ENCODE results near the gene CR1L.

The CR1L gene

GRCh38 chr1:207751790-207752455, 107.0 kb downstream of the CR1L start, which contains the start of gene CD46:
TSS of gene CD46 (plus strand) at chr1:207752054. CDS start at chr1:207752213, 159 bp downstream.
- H3K9ac ChIP-seq (ENCODE audit: low read length in 5 of 5), result peak within 1 kb of the TSS; percentile 71 to 96 (median 92)
- peaks cover 11 to 58% (median 45%) of the 10 kb centered on the region in 5 donors for H3K4me1 ChIP-seq (ENCODE audit: control insufficient read depth in 5 of 5, insufficient read depth in 5 of 5, low read length in 5 of 5)
- peaks cover 0 to 2% (median 0%) of the 10 kb centered on the region in 5 donors for H3K36me3 ChIP-seq (ENCODE audit: control insufficient read depth in 5 of 5, insufficient read depth in 5 of 5, low read length in 5 of 5)
- H3K27me3 ChIP-seq (ENCODE audit: control insufficient read depth in 5 of 5, insufficient read depth in 4 of 5, low read length in 5 of 5), result no peaks in the 10 kb centered on the region
- no peaks in the 10 kb centered on the region for H3K9me3 ChIP-seq (ENCODE audit: control insufficient read depth in 5 of 5, low read length in 5 of 5)
- peak within 1 kb of the TSS; percentile 89 to 98 (median 91) for H3K4me3 ChIP-seq (ENCODE audit: low read depth in 1 of 5, low read length in 5 of 5)
- H3K27ac ChIP-seq (ENCODE audit: low read depth, low read length), result peak within 1 kb of the TSS; percentile 98

- H3K4me1 ChIP-seq (ENCODE audit: control insufficient read depth in 5 of 5, insufficient read depth in 5 of 5, low read length in 5 of 5), result peaks cover 11 to 58% (median 45%) of the 10 kb centered on the region in 5 donors
- H3K9me3 ChIP-seq (ENCODE audit: control insufficient read depth in 5 of 5, low read length in 5 of 5), result no peaks in the 10 kb centered on the region
- H3K9ac ChIP-seq (ENCODE audit: low read length in 5 of 5), result peak overlapping the region; percentile 29 to 96 (median 92)
- H3K36me3 ChIP-seq (ENCODE audit: control insufficient read depth in 5 of 5, insufficient read depth in 5 of 5, low read length in 5 of 5), result peaks cover 0 to 8% (median 1%) of the 10 kb centered on the region in 5 donors
- H3K27me3 ChIP-seq (ENCODE audit: control insufficient read depth in 5 of 5, insufficient read depth in 4 of 5, low read length in 5 of 5), result no peaks in the 10 kb centered on the region
- H3K4me3 ChIP-seq (ENCODE audit: low read depth in 1 of 5, low read length in 5 of 5), result peak overlapping the region; percentile 89 to 98 (median 91)
- peak overlapping the region; percentile 98 for H3K27ac ChIP-seq (ENCODE audit: low read depth, low read length)
Measured at GRCh38 chr1:207752456-207752998, 107.6 kb downstream of the CR1L start.

- no peaks in the 10 kb centered on the region for H3K27me3 ChIP-seq (ENCODE audit: control insufficient read depth in 5 of 5, insufficient read depth in 4 of 5, low read length in 5 of 5)
- H3K36me3 ChIP-seq (ENCODE audit: control insufficient read depth in 5 of 5, insufficient read depth in 5 of 5, low read length in 5 of 5), result peaks cover 9 to 18% (median 12%) of the 10 kb centered on the region in 5 donors
- H3K9ac ChIP-seq (ENCODE audit: low read length in 5 of 5), result peak overlapping the region in 3 of 5 donors; percentile 30 to 92 (median 64)
- H3K9me3 ChIP-seq (ENCODE audit: control insufficient read depth in 5 of 5, low read length in 5 of 5), result no peaks in the 10 kb centered on the region
- H3K4me3 ChIP-seq (ENCODE audit: low read depth in 1 of 5, low read length in 5 of 5), result peak overlapping the region; percentile 89 to 98 (median 91)
- H3K4me1 ChIP-seq (ENCODE audit: control insufficient read depth in 5 of 5, insufficient read depth in 5 of 5, low read length in 5 of 5), result peaks cover 11 to 58% (median 47%) of the 10 kb centered on the region in 5 donors
- H3K27ac ChIP-seq (ENCODE audit: low read depth, low read length), result peak overlapping the region; percentile 98
Measured at GRCh38 chr1:207753611-207754010, 108.7 kb downstream of the CR1L start.

GRCh38 chr1:207754011-207754410, 109.1 kb downstream of the CR1L start:
- H3K9me3 ChIP-seq (ENCODE audit: control insufficient read depth in 5 of 5, low read length in 5 of 5), result no peaks in the 10 kb centered on the region
- H3K27ac ChIP-seq (ENCODE audit: low read depth, low read length), result peak overlapping the region; percentile 98
- peak overlapping the region in 3 of 5 donors; percentile 30 to 92 (median 64) for H3K9ac ChIP-seq (ENCODE audit: low read length in 5 of 5)
- peaks cover 11 to 58% (median 47%) of the 10 kb centered on the region in 5 donors for H3K4me1 ChIP-seq (ENCODE audit: control insufficient read depth in 5 of 5, insufficient read depth in 5 of 5, low read length in 5 of 5)
- peak overlapping the region in 4 of 5 donors; percentile 7 to 91 (median 90) for H3K4me3 ChIP-seq (ENCODE audit: low read depth in 1 of 5, low read length in 5 of 5)
- H3K27me3 ChIP-seq (ENCODE audit: control insufficient read depth in 5 of 5, insufficient read depth in 4 of 5, low read length in 5 of 5), result no peaks in the 10 kb centered on the region
- H3K36me3 ChIP-seq (ENCODE audit: control insufficient read depth in 5 of 5, insufficient read depth in 5 of 5, low read length in 5 of 5), result peaks cover 10 to 21% (median 14%) of the 10 kb centered on the region in 5 donors

- H3K36me3 ChIP-seq (ENCODE audit: control insufficient read depth in 5 of 5, insufficient read depth in 5 of 5, low read length in 5 of 5), result peaks cover 16 to 32% (median 23%) of the 10 kb centered on the region in 5 donors
- H3K27me3 ChIP-seq (ENCODE audit: control insufficient read depth in 5 of 5, insufficient read depth in 4 of 5, low read length in 5 of 5), result no peaks in the 10 kb centered on the region
- no peak overlapping the region for H3K4me3 ChIP-seq (ENCODE audit: low read depth in 1 of 5, low read length in 5 of 5)
- H3K4me1 ChIP-seq (ENCODE audit: control insufficient read depth in 5 of 5, insufficient read depth in 5 of 5, low read length in 5 of 5), result peaks cover 11 to 55% (median 47%) of the 10 kb centered on the region in 5 donors
- no peaks in the 10 kb centered on the region for H3K9me3 ChIP-seq (ENCODE audit: control insufficient read depth in 5 of 5, low read length in 5 of 5)
- H3K27ac ChIP-seq (ENCODE audit: low read depth, low read length), result peak overlapping the region; percentile 98
- peak overlapping the region in 2 of 5 donors; percentile 19 to 64 for H3K9ac ChIP-seq (ENCODE audit: low read length in 5 of 5)
Measured at GRCh38 chr1:207754974-207755700, 110.2 kb downstream of the CR1L start.

GRCh38 chr1:207755846-207756693, 111.1 kb downstream of the CR1L start:
- peak overlapping the region; percentile 98 for H3K27ac ChIP-seq (ENCODE audit: low read depth, low read length)

GRCh38 chr1:207762622-207763021, 117.7 kb downstream of the CR1L start:
- peaks cover 0 to 4% (median 0%) of the 10 kb centered on the region in 5 donors for H3K4me1 ChIP-seq (ENCODE audit: control insufficient read depth in 5 of 5, insufficient read depth in 5 of 5, low read length in 5 of 5)
- no peaks in the 10 kb centered on the region for H3K27me3 ChIP-seq (ENCODE audit: control insufficient read depth in 5 of 5, insufficient read depth in 4 of 5, low read length in 5 of 5)
- no peak overlapping the region for H3K4me3 ChIP-seq (ENCODE audit: low read depth in 1 of 5, low read length in 5 of 5)
- H3K9ac ChIP-seq (ENCODE audit: low read length in 5 of 5), result no peak overlapping the region
- H3K36me3 ChIP-seq (ENCODE audit: control insufficient read depth in 5 of 5, insufficient read depth in 5 of 5, low read length in 5 of 5), result peaks cover 55 to 81% (median 65%) of the 10 kb centered on the region in 5 donors
- H3K9me3 ChIP-seq (ENCODE audit: control insufficient read depth in 5 of 5, low read length in 5 of 5), result no peaks in the 10 kb centered on the region
- H3K27ac ChIP-seq (ENCODE audit: low read depth, low read length), result no peak overlapping the region

More at GRCh38 chr1:207755846-207756693, 111.1 kb downstream of the CR1L start:
- Histone ChIP-seq H3K4me3 (ENCODE audit: low read depth in 1 of 5, low read length in 5 of 5) (no peak overlapping the region), H3K27me3 (ENCODE audit: control insufficient read depth in 5 of 5, insufficient read depth in 4 of 5, low read length in 5 of 5) (no peaks in the 10 kb centered on the region), H3K9me3 (ENCODE audit: control insufficient read depth in 5 of 5, low read length in 5 of 5) (no peaks in the 10 kb centered on the region), H3K36me3 (ENCODE audit: control insufficient read depth in 5 of 5, insufficient read depth in 5 of 5, low read length in 5 of 5) (peaks cover 20 to 39% (median 28%) of the 10 kb centered on the region in 5 donors), H3K9ac (ENCODE audit: low read length in 5 of 5) (peak overlapping the region in 1 of 5 donors; percentile 25), H3K4me1 (ENCODE audit: control insufficient read depth in 5 of 5, insufficient read depth in 5 of 5, low read length in 5 of 5) (peaks cover 7 to 46% (median 44%) of the 10 kb centered on the region in 5 donors)

- no peaks in the 10 kb centered on the region for H3K27me3 ChIP-seq (ENCODE audit: control insufficient read depth in 5 of 5, insufficient read depth in 4 of 5, low read length in 5 of 5)
- H3K4me1 ChIP-seq (ENCODE audit: control insufficient read depth in 5 of 5, insufficient read depth in 5 of 5, low read length in 5 of 5), result peaks cover 0 to 4% (median 0%) of the 10 kb centered on the region in 5 donors
- H3K36me3 ChIP-seq (ENCODE audit: control insufficient read depth in 5 of 5, insufficient read depth in 5 of 5, low read length in 5 of 5), result peaks cover 50 to 78% (median 64%) of the 10 kb centered on the region in 5 donors
- no peaks in the 10 kb centered on the region for H3K9me3 ChIP-seq (ENCODE audit: control insufficient read depth in 5 of 5, low read length in 5 of 5)
- no peak overlapping the region for H3K27ac ChIP-seq (ENCODE audit: low read depth, low read length)
- no peak overlapping the region for H3K9ac ChIP-seq (ENCODE audit: low read length in 5 of 5)
- H3K4me3 ChIP-seq (ENCODE audit: low read depth in 1 of 5, low read length in 5 of 5), result no peak overlapping the region
Measured at GRCh38 chr1:207763091-207763490, 118.2 kb downstream of the CR1L start.

- Histone ChIP-seq H3K9ac (ENCODE audit: low read length in 5 of 5) (no peak overlapping the region), H3K4me3 (ENCODE audit: low read depth in 1 of 5, low read length in 5 of 5) (no peak overlapping the region), H3K9me3 (ENCODE audit: control insufficient read depth in 5 of 5, low read length in 5 of 5) (no peaks in the 10 kb centered on the region), H3K27me3 (ENCODE audit: control insufficient read depth in 5 of 5, insufficient read depth in 4 of 5, low read length in 5 of 5) (no peaks in the 10 kb centered on the region), H3K27ac (ENCODE audit: low read depth, low read length) (no peak overlapping the region), H3K4me1 (ENCODE audit: control insufficient read depth in 5 of 5, insufficient read depth in 5 of 5, low read length in 5 of 5) (no peaks in the 10 kb centered on the region), H3K36me3 (ENCODE audit: control insufficient read depth in 5 of 5, insufficient read depth in 5 of 5, low read length in 5 of 5) (peaks cover 41 to 76% (median 60%) of the 10 kb centered on the region in 5 donors)
Measured at GRCh38 chr1:207763972-207764371, 119.0 kb downstream of the CR1L start.

Data from subcutaneous abdominal adipose tissue (tissue), 5 donors.